Mesenchymal stem cell (in vitro differentiated cells and primary cell): ENCODE measurements around the gene SASH1.

Experiments used
- DNase-seq: peaks from one replicate; pipeline ENCODE4 v3.0.0-alpha.2; 2013
- H2AFZ ChIP-seq: one replicate; pipeline ENCODE4 v1.6.1; 2013; ENCODE audit warnings: low read depth, mild to moderate bottlenecking, control low read depth, inconsistent platforms, low read length, moderate library complexity
- H2AK5ac ChIP-seq: 2 replicates; pipeline ENCODE4 v1.6.1; 2013; ENCODE audit warnings: low read length, moderate library complexity, mild to moderate bottlenecking, inconsistent platforms; ENCODE audit not compliant: severe bottlenecking
- H2BK120ac ChIP-seq: one replicate; pipeline ENCODE4 v1.6.1; 2013; ENCODE audit warnings: low read depth, mild to moderate bottlenecking, inconsistent platforms, low read length, moderate library complexity
- H2BK12ac ChIP-seq, 2 experiments: one replicate each; pipeline ENCODE4 v1.6.1; 2013; ENCODE audit warnings: inconsistent platforms in 2 of 2, low read length in 2 of 2, mild to moderate bottlenecking in 2 of 2, moderate library complexity in 2 of 2, control low read depth in 1 of 2
- H2BK15ac ChIP-seq: one replicate; pipeline ENCODE4 v1.6.1; 2013; ENCODE audit warnings: mild to moderate bottlenecking, low read depth, inconsistent platforms; ENCODE audit not compliant: poor library complexity, severe bottlenecking
- H2BK5ac ChIP-seq: 2 replicates; pipeline ENCODE4 v1.6.1; 2013; ENCODE audit warnings: low read depth, mild to moderate bottlenecking, low read length, control low read depth, inconsistent platforms; ENCODE audit not compliant: poor library complexity, severe bottlenecking
- H3K14ac ChIP-seq, 2 experiments: one replicate each; pipeline ENCODE4 v1.6.1; 2013; ENCODE audit warnings: inconsistent platforms in 2 of 2, low read length in 2 of 2, control low read depth in 1 of 2, mild to moderate bottlenecking in 1 of 2, moderate library complexity in 1 of 2
- H3K18ac ChIP-seq, 2 experiments: one replicate each; pipeline ENCODE4 v1.6.1; 2013; ENCODE audit warnings: inconsistent platforms in 2 of 2, low read length in 2 of 2, control low read depth in 1 of 2, low read depth in 1 of 2, mild to moderate bottlenecking in 1 of 2
- H3K23ac ChIP-seq, 2 experiments: one replicate each; pipeline ENCODE4 v1.6.1; 2013; ENCODE audit warnings: inconsistent platforms in 2 of 2, low read length in 2 of 2, mild to moderate bottlenecking in 2 of 2, moderate library complexity in 2 of 2, control low read depth in 1 of 2
- H3K27ac ChIP-seq: 2 replicates; pipeline ENCODE4 v1.5.1; 2013; ENCODE audit warnings: mild to moderate bottlenecking, moderate library complexity, low read length, control low read depth, inconsistent platforms; ENCODE audit not compliant: poor library complexity, severe bottlenecking
- H3K27me3 ChIP-seq, 2 experiments: 2 replicates each; pipeline versions ENCODE4 v1.6.1 to v1.7.0; 2013; ENCODE audit warnings: low read length in 2 of 2, mild to moderate bottlenecking in 2 of 2, moderate library complexity in 2 of 2, control low read depth in 1 of 2, inconsistent platforms in 1 of 2; ENCODE audit not compliant: control insufficient read depth in 1 of 2, insufficient read depth in 1 of 2
- H3K36me3 ChIP-seq, 2 experiments: 2 replicates each; pipeline versions ENCODE4 v1.6.1 to v1.7.0; 2013; ENCODE audit warnings: low read length in 2 of 2, control low read depth in 1 of 2, inconsistent platforms in 1 of 2, low read depth in 1 of 2, mild to moderate bottlenecking in 1 of 2; ENCODE audit not compliant: insufficient read depth in 2 of 2, control insufficient read depth in 1 of 2
- H3K4ac ChIP-seq, 2 experiments: one replicate each; pipeline ENCODE4 v1.6.1; 2013; ENCODE audit warnings: inconsistent platforms in 2 of 2, low read length in 2 of 2, mild to moderate bottlenecking in 2 of 2, moderate library complexity in 2 of 2, control low read depth in 1 of 2, low read depth in 1 of 2
- H3K4me1 ChIP-seq: 2 replicates; pipeline ENCODE4 v1.6.1; 2013; ENCODE audit warnings: low read depth, low read length, control low read depth; ENCODE audit not compliant: control insufficient read depth, insufficient read depth
- H3K4me2 ChIP-seq: 2 replicates; pipeline ENCODE4 v1.6.1; 2013; ENCODE audit warnings: low read length, mild to moderate bottlenecking, inconsistent platforms; ENCODE audit not compliant: poor library complexity, severe bottlenecking
- H3K4me3 ChIP-seq, 2 experiments: 2 replicates each; pipeline versions ENCODE4 v1.5.1 to v1.7.0; 2013; ENCODE audit warnings: low read length in 2 of 2, mild to moderate bottlenecking in 2 of 2, control low read depth in 1 of 2, low read depth in 1 of 2; ENCODE audit not compliant: insufficient read depth in 1 of 2
- H3K79me1 ChIP-seq: replicated peaks from 2 replicates; pipeline ENCODE4 v1.6.1; 2013; ENCODE audit warnings: mild to moderate bottlenecking, control low read depth, low read length, inconsistent platforms; ENCODE audit not compliant: poor library complexity, severe bottlenecking
- H3K9ac ChIP-seq: 2 replicates; pipeline ENCODE4 v1.7.0; 2013; ENCODE audit warnings: mild to moderate bottlenecking, low read length, moderate library complexity
- H3K9me3 ChIP-seq: 2 replicates; pipeline ENCODE4 v1.7.0; 2013; ENCODE audit warnings: mild to moderate bottlenecking, low read length; ENCODE audit not compliant: control insufficient read depth
- H4K8ac ChIP-seq: one replicate; pipeline ENCODE4 v1.6.1; 2013; ENCODE audit warnings: inconsistent platforms, mild to moderate bottlenecking, low read length, moderate library complexity
- H4K91ac ChIP-seq: one replicate; pipeline ENCODE4 v1.6.1; 2013; ENCODE audit warnings: mild to moderate bottlenecking, low read length, inconsistent platforms
- WGBS: methylation state at CpG from one replicate; pipeline ENCODE4 v1.1.7; 2013; ENCODE audit warnings: mixed read lengths; 5-methylcytosine and 5-hydroxymethylcytosine counted together

SASH1 gene

DNA sequence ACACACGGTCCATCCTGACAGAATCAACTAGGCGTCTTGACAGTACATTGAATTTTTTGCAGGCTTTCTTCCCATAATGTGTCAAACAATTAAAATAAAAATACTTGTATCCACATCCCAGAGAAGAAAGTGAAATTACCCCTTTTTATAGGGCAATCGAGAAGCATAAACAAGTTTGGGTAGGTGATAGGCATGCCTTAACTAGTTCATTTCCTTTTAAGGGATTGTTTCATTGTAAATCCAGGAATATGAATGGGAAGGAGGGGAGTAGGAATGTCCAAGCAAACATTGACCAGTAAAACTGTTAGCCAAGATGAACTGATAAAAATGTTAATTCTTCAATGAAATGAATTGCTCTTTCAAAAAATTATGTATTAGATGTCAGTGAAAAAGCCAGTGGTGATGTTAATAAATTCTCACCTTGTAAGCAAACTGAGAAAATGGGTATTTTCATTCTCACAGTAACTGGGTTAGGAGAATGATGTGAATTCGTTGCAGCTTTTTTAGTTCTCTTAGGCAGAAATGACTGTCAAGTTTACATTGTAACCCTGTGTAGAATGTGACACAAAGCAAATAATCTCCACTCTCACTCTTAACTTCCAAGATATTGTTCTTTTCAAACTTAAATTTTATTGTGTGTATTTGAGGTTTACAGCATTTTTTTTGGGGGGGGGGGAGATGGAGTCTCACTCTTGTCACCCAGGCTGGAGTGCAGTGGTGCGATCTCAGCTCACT, 31.6 kb downstream of the SASH1 start:
- Histone ChIP-seq H4K8ac (no peak overlapping the region), H3K79me1 (peaks cover 26% of the 10 kb centered on the region), H3K14ac (no peak overlapping the region), H3K23ac (no peak overlapping the region), H3K36me3 (peaks cover 0 to 13% of the 10 kb centered on the region in 2 experiments), H3K9ac (no peak overlapping the region), H3K4me1 (no peaks in the 10 kb centered on the region), H2AFZ (no peak overlapping the region), H3K4ac (no peak overlapping the region), H2BK120ac (no peak overlapping the region), H2BK12ac (no peak overlapping the region), H3K18ac (no peak overlapping the region), H2BK15ac (no peak overlapping the region), H3K27ac (no peak overlapping the region), H2BK5ac (no peak overlapping the region), H3K4me3 (no peak overlapping the region), H3K9me3 (no peaks in the 10 kb centered on the region), H2AK5ac (no peak overlapping the region), H3K4me2 (no peak overlapping the region), H4K91ac (no peak overlapping the region), H3K27me3 (no peaks in the 10 kb centered on the region)
- no peak for DNase-seq
- WGBS: 95% methylated on average over 4 of the region's 5 CpGs

GRCh38 chr6:148375401-148375800, 32.8 kb downstream of the SASH1 start:
- no peak overlapping the region for H2AK5ac ChIP-seq

DNA sequence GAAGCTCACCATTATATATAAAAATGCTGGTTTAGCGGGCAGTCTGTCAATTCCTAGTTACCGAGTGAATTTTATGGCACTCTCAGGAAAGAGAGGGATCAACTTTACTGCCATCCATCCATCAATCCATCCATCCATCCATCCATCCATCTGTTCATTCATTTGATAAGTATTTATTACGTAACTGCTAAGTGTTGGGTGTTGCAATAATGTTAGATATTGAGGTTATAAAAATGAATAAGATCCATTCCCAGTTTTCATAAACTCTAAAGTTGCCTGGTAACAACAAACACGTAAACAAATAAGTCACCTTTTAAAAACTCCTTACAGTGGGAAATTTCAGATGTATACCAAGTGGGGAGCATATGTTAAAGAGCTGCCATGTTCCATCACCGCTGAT, 36.8 kb downstream of the SASH1 start:
- Histone ChIP-seq H4K8ac (peak overlapping the region; percentile 69), H3K4me2 (no peak overlapping the region), H2AFZ (no peak overlapping the region), H2BK15ac (no peak overlapping the region), H3K14ac (no peak overlapping the region), H2BK12ac (no peak overlapping the region), H3K36me3 (peaks cover 0 to 13% of the 10 kb centered on the region in 2 experiments), H3K23ac (no peak overlapping the region), H3K4me1 (peaks cover 3% of the 10 kb centered on the region), H3K9me3 (no peaks in the 10 kb centered on the region), H3K4ac (no peak overlapping the region), H3K79me1 (peaks cover 27% of the 10 kb centered on the region), H3K27me3 (no peaks in the 10 kb centered on the region), H3K27ac (no peak overlapping the region), H2BK120ac (no peak overlapping the region), H2AK5ac (no peak overlapping the region), H3K4me3 (no peak overlapping the region), H3K18ac (no peak overlapping the region), H2BK5ac (no peak overlapping the region), H3K9ac (peak overlapping the region; percentile 61), H4K91ac (no peak overlapping the region)
- no peak for DNase-seq
- 96% methylated on average over 4 of the region's 5 CpGs for WGBS

More at GRCh38 chr6:148375401-148375800, 32.8 kb downstream of the SASH1 start:
- no peak overlapping the region for H3K27ac ChIP-seq
- no peak overlapping the region for H3K4me3 ChIP-seq
- no peak overlapping the region for H3K14ac ChIP-seq
- no peak overlapping the region for H2BK120ac ChIP-seq
- 95% methylated on average over 4 of the region's 5 CpGs for WGBS
- peaks cover 32% of the 10 kb centered on the region for H3K79me1 ChIP-seq
- H3K27me3 ChIP-seq: no peaks in the 10 kb centered on the region
- no peak overlapping the region for H4K91ac ChIP-seq
- H3K23ac ChIP-seq: no peak overlapping the region
- H2AFZ ChIP-seq: no peak overlapping the region
- H2BK12ac ChIP-seq: no peak overlapping the region
- no peak overlapping the region for H3K4me2 ChIP-seq
- no peaks in the 10 kb centered on the region for H3K9me3 ChIP-seq
- H3K36me3 ChIP-seq: peaks cover 0 to 16% of the 10 kb centered on the region in 2 experiments
- no peak overlapping the region for H2BK5ac ChIP-seq
- H2BK15ac ChIP-seq: no peak overlapping the region
- H3K4ac ChIP-seq: no peak overlapping the region
- no peak for DNase-seq
- no peaks in the 10 kb centered on the region for H3K4me1 ChIP-seq
- no peak overlapping the region for H4K8ac ChIP-seq
- H3K9ac ChIP-seq: no peak overlapping the region
- H3K18ac ChIP-seq: no peak overlapping the region

DNA sequence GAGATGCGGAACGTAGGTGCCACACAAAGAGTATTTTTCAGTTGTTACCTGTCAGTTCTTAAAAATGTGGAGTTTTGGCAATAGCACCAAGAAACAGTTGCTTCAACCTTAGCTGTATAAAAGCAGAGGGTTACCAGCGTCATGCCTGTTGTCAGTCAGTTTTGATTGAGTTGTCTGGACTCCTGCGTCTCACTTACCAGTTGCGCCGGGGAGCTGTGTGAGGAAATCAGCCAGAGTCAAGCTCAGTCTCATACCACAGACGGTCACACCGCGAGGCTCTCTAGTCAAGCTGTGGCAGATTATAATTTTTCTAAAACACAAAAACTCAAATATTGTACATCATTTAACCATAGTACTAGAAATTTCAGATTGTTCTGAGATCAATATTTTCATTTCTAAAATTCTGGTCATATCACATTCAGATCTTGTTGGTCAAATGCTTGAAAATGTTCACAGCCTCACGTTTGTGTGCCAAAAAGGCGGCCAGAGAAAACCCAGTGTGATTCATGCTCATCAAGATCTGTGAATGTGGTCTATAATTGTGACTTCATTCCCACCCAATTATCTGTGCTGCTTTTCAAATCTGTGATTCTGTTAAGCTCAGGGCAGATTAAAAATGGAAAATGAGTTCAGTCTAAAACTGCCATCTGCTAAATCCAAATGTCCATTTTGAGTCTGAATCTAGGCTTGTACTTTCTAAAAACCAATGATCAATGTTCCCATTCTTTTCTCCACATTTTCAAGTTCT, 37.5 kb downstream of the SASH1 start:
- Histone ChIP-seq H4K8ac (peak overlapping the region; percentile 69), H3K36me3 (peaks cover 0 to 13% of the 10 kb centered on the region in 2 experiments), H3K9me3 (no peaks in the 10 kb centered on the region), H3K23ac (no peak overlapping the region), H2BK15ac (no peak overlapping the region), H3K27me3 (no peaks in the 10 kb centered on the region), H2AFZ (no peak overlapping the region), H3K4me2 (no peak overlapping the region), H2AK5ac (no peak overlapping the region), H4K91ac (no peak overlapping the region), H3K4me1 (peaks cover 3% of the 10 kb centered on the region), H3K4me3 (no peak overlapping the region), H3K9ac (peak overlapping the region; percentile 61), H2BK5ac (no peak overlapping the region), H3K4ac (no peak overlapping the region), H2BK12ac (no peak overlapping the region), H3K14ac (no peak overlapping the region), H3K18ac (peak overlapping the region in 1 of 2 experiments; percentile 18), H3K27ac (no peak overlapping the region), H2BK120ac (no peak overlapping the region), H3K79me1 (peaks cover 27% of the 10 kb centered on the region)
- WGBS: 97% methylated on average over 11 of the region's 11 CpGs
- no peak for DNase-seq
